ENCODE measurements around the gene MTPN.

The MTPN gene

GRCh38 chr7:135970682-135971365, 6.3 kb downstream of the MTPN start:
- H3K4me3 ChIP-seq (ENCODE audit: low read length), result no peak overlapping the region
- no peak overlapping the region for H3K27ac ChIP-seq (ENCODE audit: low read length)
- no peaks in the 10 kb centered on the region for H3K9me3 ChIP-seq (ENCODE audit: control insufficient read depth, insufficient read depth, low read length)
- no peaks in the 10 kb centered on the region for H3K27me3 ChIP-seq (ENCODE audit: control insufficient read depth, insufficient read depth, low read length)
- no peaks in the 10 kb centered on the region for H3K4me1 ChIP-seq (ENCODE audit: control insufficient read depth, insufficient read depth, low read length)
- WGBS (ENCODE audit: insufficient coverage, insufficient read length), result no CpG with 5 or more reads among the region's 1 CpG
- no peak for DNase-seq (ENCODE audit: low read depth, low spot score)
- no peaks in the 10 kb centered on the region; the same call in 1 of the 2 replicates for H3K36me3 ChIP-seq (ENCODE audit: control insufficient read depth, insufficient read depth, low read length)

GRCh38 chr7:135970045-135970444, 7.1 kb downstream of the MTPN start:
- H3K4me1 ChIP-seq (ENCODE audit: control insufficient read depth, insufficient read depth, low read length), result no peaks in the 10 kb centered on the region
- H3K36me3 ChIP-seq (ENCODE audit: control insufficient read depth, insufficient read depth, low read length), result no peaks in the 10 kb centered on the region; the same call in 1 of the 2 replicates
- no peaks in the 10 kb centered on the region for H3K27me3 ChIP-seq (ENCODE audit: control insufficient read depth, insufficient read depth, low read length)
- no peaks in the 10 kb centered on the region for H3K9me3 ChIP-seq (ENCODE audit: control insufficient read depth, insufficient read depth, low read length)
- no CpG with 5 or more reads among the region's 3 CpGs for WGBS (ENCODE audit: insufficient coverage, insufficient read length)
- no peak for DNase-seq (ENCODE audit: low read depth, low spot score)
- H3K4me3 ChIP-seq (ENCODE audit: low read length), result no peak overlapping the region
- H3K27ac ChIP-seq (ENCODE audit: low read length), result no peak overlapping the region

GRCh38 chr7:135966341-135967043, 10.7 kb downstream of the MTPN start:
- no CpG with 5 or more reads among the region's 9 CpGs for WGBS (ENCODE audit: insufficient coverage, insufficient read length)
- no peaks in the 10 kb centered on the region for H3K9me3 ChIP-seq (ENCODE audit: control insufficient read depth, insufficient read depth, low read length)
- no peak overlapping the region for H3K4me3 ChIP-seq (ENCODE audit: low read length)
- H3K27ac ChIP-seq (ENCODE audit: low read length), result no peak overlapping the region
- no peaks in the 10 kb centered on the region for H3K27me3 ChIP-seq (ENCODE audit: control insufficient read depth, insufficient read depth, low read length)
- H3K36me3 ChIP-seq (ENCODE audit: control insufficient read depth, insufficient read depth, low read length), result no peaks in the 10 kb centered on the region
- DNase-seq (ENCODE audit: low read depth, low spot score), result no peak
- H3K4me1 ChIP-seq (ENCODE audit: control insufficient read depth, insufficient read depth, low read length), result no peaks in the 10 kb centered on the region

- Histone ChIP-seq H3K27me3 (ENCODE audit: control insufficient read depth, insufficient read depth, low read length) (no peaks in the 10 kb centered on the region), H3K27ac (ENCODE audit: low read length) (no peak overlapping the region), H3K36me3 (ENCODE audit: control insufficient read depth, insufficient read depth, low read length) (no peaks in the 10 kb centered on the region), H3K9me3 (ENCODE audit: control insufficient read depth, insufficient read depth, low read length) (no peaks in the 10 kb centered on the region), H3K4me3 (ENCODE audit: low read length) (no peak overlapping the region), H3K4me1 (ENCODE audit: control insufficient read depth, insufficient read depth, low read length) (no peaks in the 10 kb centered on the region)
- no CpG with 5 or more reads among the region's 1 CpG for WGBS (ENCODE audit: insufficient coverage, insufficient read length)
- no peak for DNase-seq (ENCODE audit: low read depth, low spot score)
Observed at GRCh38 chr7:135965602-135966001, 11.6 kb downstream of the MTPN start.

GRCh38 chr7:135964791-135965190, 12.4 kb downstream of the MTPN start:
- H3K27me3 ChIP-seq (ENCODE audit: control insufficient read depth, insufficient read depth, low read length), result no peaks in the 10 kb centered on the region
- H3K36me3 ChIP-seq (ENCODE audit: control insufficient read depth, insufficient read depth, low read length), result no peaks in the 10 kb centered on the region
- H3K4me1 ChIP-seq (ENCODE audit: control insufficient read depth, insufficient read depth, low read length), result no peaks in the 10 kb centered on the region
- H3K9me3 ChIP-seq (ENCODE audit: control insufficient read depth, insufficient read depth, low read length), result no peaks in the 10 kb centered on the region
- WGBS (ENCODE audit: insufficient coverage, insufficient read length), result no CpG with 5 or more reads among the region's 1 CpG
- H3K4me3 ChIP-seq (ENCODE audit: low read length), result no peak overlapping the region
- no peak for DNase-seq (ENCODE audit: low read depth, low spot score)
- H3K27ac ChIP-seq (ENCODE audit: low read length), result no peak overlapping the region

- H3K4me3 ChIP-seq (ENCODE audit: low read length), result no peak overlapping the region
- no peak overlapping the region for H3K27ac ChIP-seq (ENCODE audit: low read length)
- H3K27me3 ChIP-seq (ENCODE audit: control insufficient read depth, insufficient read depth, low read length), result no peaks in the 10 kb centered on the region
- no CpG with 5 or more reads among the region's 2 CpGs for WGBS (ENCODE audit: insufficient coverage, insufficient read length)
- H3K9me3 ChIP-seq (ENCODE audit: control insufficient read depth, insufficient read depth, low read length), result no peaks in the 10 kb centered on the region
- no peak for DNase-seq (ENCODE audit: low read depth, low spot score)
- no peaks in the 10 kb centered on the region for H3K36me3 ChIP-seq (ENCODE audit: control insufficient read depth, insufficient read depth, low read length)
- H3K4me1 ChIP-seq (ENCODE audit: control insufficient read depth, insufficient read depth, low read length), result no peaks in the 10 kb centered on the region
Observed at GRCh38 chr7:135964274-135964673, 12.9 kb downstream of the MTPN start.

GRCh38 chr7:135962802-135963201, 14.4 kb downstream of the MTPN start:
- no peak overlapping the region for H3K4me3 ChIP-seq (ENCODE audit: low read length)
- WGBS (ENCODE audit: insufficient coverage, insufficient read length), result no CpG with 5 or more reads among the region's 4 CpGs
- H3K4me1 ChIP-seq (ENCODE audit: control insufficient read depth, insufficient read depth, low read length), result no peaks in the 10 kb centered on the region
- no peaks in the 10 kb centered on the region for H3K36me3 ChIP-seq (ENCODE audit: control insufficient read depth, insufficient read depth, low read length)
- H3K9me3 ChIP-seq (ENCODE audit: control insufficient read depth, insufficient read depth, low read length), result no peaks in the 10 kb centered on the region
- H3K27me3 ChIP-seq (ENCODE audit: control insufficient read depth, insufficient read depth, low read length), result no peaks in the 10 kb centered on the region
- no peak for DNase-seq (ENCODE audit: low read depth, low spot score)
- H3K27ac ChIP-seq (ENCODE audit: low read length), result no peak overlapping the region

- DNase-seq (ENCODE audit: low read depth, low spot score), result no peak
- Histone ChIP-seq H3K9me3 (ENCODE audit: control insufficient read depth, insufficient read depth, low read length) (no peaks in the 10 kb centered on the region), H3K27ac (ENCODE audit: low read length) (no peak overlapping the region), H3K27me3 (ENCODE audit: control insufficient read depth, insufficient read depth, low read length) (no peaks in the 10 kb centered on the region), H3K4me1 (ENCODE audit: control insufficient read depth, insufficient read depth, low read length) (no peaks in the 10 kb centered on the region), H3K36me3 (ENCODE audit: control insufficient read depth, insufficient read depth, low read length) (no peaks in the 10 kb centered on the region), H3K4me3 (ENCODE audit: low read length) (no peak overlapping the region)
- no CpG with 5 or more reads among the region's 6 CpGs for WGBS (ENCODE audit: insufficient coverage, insufficient read length)
Observed at GRCh38 chr7:135960709-135961451, 16.3 kb downstream of the MTPN start.

- no peak for DNase-seq (ENCODE audit: low read depth, low spot score)
Observed at GRCh38 chr7:135959646-135960363, 17.4 kb downstream of the MTPN start.

GRCh38 chr7:135958173-135958572, 19.0 kb downstream of the MTPN start:
- no peaks in the 10 kb centered on the region for H3K9me3 ChIP-seq (ENCODE audit: control insufficient read depth, insufficient read depth, low read length)
- H3K27me3 ChIP-seq (ENCODE audit: control insufficient read depth, insufficient read depth, low read length), result no peaks in the 10 kb centered on the region
- H3K4me3 ChIP-seq (ENCODE audit: low read length), result no peak overlapping the region
- no CpG with 5 or more reads among the region's 1 CpG for WGBS (ENCODE audit: insufficient coverage, insufficient read length)
- no peaks in the 10 kb centered on the region for H3K36me3 ChIP-seq (ENCODE audit: control insufficient read depth, insufficient read depth, low read length)
- H3K4me1 ChIP-seq (ENCODE audit: control insufficient read depth, insufficient read depth, low read length), result no peaks in the 10 kb centered on the region
- no peak overlapping the region for H3K27ac ChIP-seq (ENCODE audit: low read length)
- no peak for DNase-seq (ENCODE audit: low read depth, low spot score)

More at GRCh38 chr7:135959646-135960363, 17.4 kb downstream of the MTPN start:
- Histone ChIP-seq H3K4me3 (ENCODE audit: low read length) (no peak overlapping the region), H3K36me3 (ENCODE audit: control insufficient read depth, insufficient read depth, low read length) (no peaks in the 10 kb centered on the region), H3K27ac (ENCODE audit: low read length) (no peak overlapping the region), H3K9me3 (ENCODE audit: control insufficient read depth, insufficient read depth, low read length) (no peaks in the 10 kb centered on the region), H3K27me3 (ENCODE audit: control insufficient read depth, insufficient read depth, low read length) (no peaks in the 10 kb centered on the region), H3K4me1 (ENCODE audit: control insufficient read depth, insufficient read depth, low read length) (no peaks in the 10 kb centered on the region)
